ENCODE measurements around the gene SYTL3. TPM values are rescaled to one million over a fixed set of nuclear protein-coding genes. Genes with fewer than 3 reads are reported as not detected.

SYTL3 gene
- polyA plus RNA-seq, 1 experiment = 1.7 TPM

DNA sequence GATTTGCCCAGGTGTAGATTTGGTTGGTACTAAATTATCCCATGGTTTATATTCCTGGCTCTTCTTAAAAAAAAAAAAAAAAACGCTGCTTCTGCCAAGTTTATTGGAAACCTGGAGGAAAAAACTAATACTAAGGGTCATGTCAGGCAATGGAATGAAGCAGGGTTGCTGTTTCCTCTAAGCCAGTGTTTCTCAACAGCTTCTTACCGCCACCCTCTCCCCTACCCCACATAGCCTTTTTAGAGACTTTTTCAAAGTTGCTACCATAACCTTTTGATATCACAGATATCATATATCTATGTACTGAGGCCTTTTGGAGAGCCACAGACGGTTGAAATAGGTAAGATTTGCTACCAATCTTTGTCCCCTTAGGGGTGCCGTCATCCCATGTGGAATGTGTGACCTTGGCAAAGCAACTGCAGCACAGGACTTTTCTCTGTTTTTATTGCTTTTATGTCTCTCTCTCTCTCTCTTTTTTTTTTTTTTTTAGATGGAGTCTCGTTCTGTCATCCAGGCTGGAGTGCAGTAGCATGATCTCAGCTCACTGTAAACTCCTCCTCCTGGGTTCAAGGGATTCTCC is 35.0 kb downstream of the SYTL3 start:
- DNase-seq (ENCODE audit: low read depth) = no peak
- H3K27me3 ChIP-seq (ENCODE audit: control insufficient read depth, insufficient read depth, low read length) = no peaks in the 10 kb centered on the region
- no peaks in the 10 kb centered on the region for H3K36me3 ChIP-seq (ENCODE audit: control insufficient read depth, insufficient read depth, low read length)
- TF ChIP-seq, protein P1, sequence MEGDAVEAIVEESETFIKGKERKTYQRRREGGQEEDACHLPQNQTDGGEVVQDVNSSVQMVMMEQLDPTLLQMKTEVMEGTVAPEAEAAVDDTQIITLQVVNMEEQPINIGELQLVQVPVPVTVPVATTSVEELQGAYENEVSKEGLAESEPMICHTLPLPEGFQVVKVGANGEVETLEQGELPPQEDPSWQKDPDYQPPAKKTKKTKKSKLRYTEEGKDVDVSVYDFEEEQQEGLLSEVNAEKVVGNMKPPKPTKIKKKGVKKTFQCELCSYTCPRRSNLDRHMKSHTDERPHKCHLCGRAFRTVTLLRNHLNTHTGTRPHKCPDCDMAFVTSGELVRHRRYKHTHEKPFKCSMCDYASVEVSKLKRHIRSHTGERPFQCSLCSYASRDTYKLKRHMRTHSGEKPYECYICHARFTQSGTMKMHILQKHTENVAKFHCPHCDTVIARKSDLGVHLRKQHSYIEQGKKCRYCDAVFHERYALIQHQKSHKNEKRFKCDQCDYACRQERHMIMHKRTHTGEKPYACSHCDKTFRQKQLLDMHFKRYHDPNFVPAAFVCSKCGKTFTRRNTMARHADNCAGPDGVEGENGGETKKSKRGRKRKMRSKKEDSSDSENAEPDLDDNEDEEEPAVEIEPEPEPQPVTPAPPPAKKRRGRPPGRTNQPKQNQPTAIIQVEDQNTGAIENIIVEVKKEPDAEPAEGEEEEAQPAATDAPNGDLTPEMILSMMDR (IDR thresholded peaks at IDR 0.05; ENCODE audit: insufficient read depth, low read depth, low read length) = no peak
- POLR2A ChIA-PET = no interaction called here
- CTCF ChIA-PET = interaction anchor here (0.6 to 1.5 kb wide), 2 partner anchors 22 to 471 kb away, joined by 3 to 6 read pairs; no protein-coding TSS in a partner anchor
- H3K4me3 ChIP-seq (ENCODE audit: low read depth, low read length) = no peak overlapping the region

DNA sequence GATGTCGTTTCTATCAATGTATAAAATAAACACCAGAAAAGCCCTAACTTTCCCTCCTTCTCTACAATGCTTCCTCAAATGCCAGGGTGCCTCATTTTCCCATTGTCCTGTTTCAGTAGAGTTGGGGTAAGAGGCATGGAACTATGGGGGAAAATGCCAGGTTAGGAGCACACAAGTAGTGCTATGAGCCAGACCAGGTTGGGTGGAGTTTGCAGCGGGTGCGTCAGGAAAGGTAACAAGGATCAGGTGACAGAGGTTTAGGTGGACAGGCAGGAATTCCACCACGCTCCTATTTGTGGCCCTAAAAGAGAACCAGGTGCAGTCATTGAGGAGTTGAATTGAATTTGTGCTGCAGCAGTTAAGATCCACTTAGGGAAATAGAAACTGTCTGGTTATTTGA is 36.5 kb downstream of the SYTL3 start:
- ChIA-PET CTCF (interaction anchor here (1.9 to 2.1 kb wide), 2 partner anchors 26 to 473 kb away, joined by 6 to 7 read pairs; no protein-coding TSS in a partner anchor), POLR2A (interaction anchor here (0.8 kb wide), 1 partner anchor 11 kb away, joined by 5 read pairs; no protein-coding TSS in a partner anchor)
- TF ChIP-seq, protein P1 (IDR thresholded peaks at IDR 0.05; ENCODE audit: insufficient read depth, low read depth, low read length) = no peak
- DNase-seq (ENCODE audit: low read depth) = no peak
- H3K4me3 ChIP-seq (ENCODE audit: low read depth, low read length) = no peak overlapping the region
- H3K36me3 ChIP-seq (ENCODE audit: control insufficient read depth, insufficient read depth, low read length) = no peaks in the 10 kb centered on the region
- H3K27me3 ChIP-seq (ENCODE audit: control insufficient read depth, insufficient read depth, low read length) = no peaks in the 10 kb centered on the region

DNA sequence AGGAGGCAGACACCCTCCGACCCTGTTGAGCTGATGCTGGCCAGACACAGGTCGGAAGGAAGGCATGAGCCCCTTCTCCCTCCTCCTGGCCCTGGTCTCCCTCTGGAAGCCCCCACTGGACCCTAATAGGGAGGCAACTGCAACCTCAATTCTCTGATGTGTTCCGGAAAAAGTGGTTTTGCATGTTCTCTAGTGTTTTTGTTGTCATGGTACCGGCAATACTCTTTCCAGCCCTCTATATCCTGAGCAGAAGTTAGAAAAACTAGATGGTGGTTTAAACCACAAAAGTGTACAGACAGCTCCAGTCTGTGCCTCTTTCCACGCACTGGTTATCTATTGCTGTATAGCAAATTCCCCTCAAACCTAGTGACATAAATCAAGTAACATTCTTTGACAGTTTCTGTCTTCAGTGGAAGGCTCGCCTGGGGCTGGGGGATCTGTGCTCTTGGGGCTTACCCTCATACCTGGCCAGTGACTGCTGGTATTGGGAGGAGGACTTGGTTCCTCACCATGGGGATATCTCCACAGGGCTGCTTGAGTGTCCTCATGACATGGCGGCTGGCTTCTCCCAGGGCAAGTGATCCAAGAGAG is 37.0 kb downstream of the SYTL3 start:
- POLR2A ChIA-PET = interaction anchor here (0.8 kb wide), 1 partner anchor 11 kb away, joined by 5 read pairs; no protein-coding TSS in a partner anchor
- CTCF ChIA-PET = interaction anchor here (1.9 to 2.1 kb wide), 2 partner anchors 27 to 473 kb away, joined by 6 to 7 read pairs; no protein-coding TSS in a partner anchor
- no peaks in the 10 kb centered on the region for H3K36me3 ChIP-seq (ENCODE audit: control insufficient read depth, insufficient read depth, low read length)
- H3K4me3 ChIP-seq (ENCODE audit: low read depth, low read length) = no peak overlapping the region
- TF ChIP-seq, protein P1 (IDR thresholded peaks at IDR 0.05; ENCODE audit: insufficient read depth, low read depth, low read length) = no peak
- no peak for DNase-seq (ENCODE audit: low read depth)
- H3K27me3 ChIP-seq (ENCODE audit: control insufficient read depth, insufficient read depth, low read length) = no peaks in the 10 kb centered on the region

DNA sequence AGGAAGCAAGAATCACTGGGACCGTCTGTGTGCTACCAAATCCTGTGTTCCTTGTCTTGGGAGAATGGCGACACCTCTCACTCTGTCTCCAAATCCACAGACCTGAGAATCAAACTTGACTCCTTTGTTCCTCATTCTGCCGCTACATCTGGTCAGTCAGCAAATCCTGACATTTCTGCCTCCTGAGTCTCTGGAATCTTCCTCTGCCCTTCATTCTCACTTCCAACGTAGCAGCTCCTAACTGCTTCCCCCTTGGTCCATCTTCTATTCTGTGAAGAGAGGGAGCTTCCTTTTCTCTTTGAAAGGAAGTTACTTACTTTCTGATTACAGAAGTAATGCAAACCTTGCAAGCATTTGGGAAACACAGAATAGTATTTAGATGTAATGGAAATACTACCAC is 37.7 kb downstream of the SYTL3 start:
- POLR2A ChIA-PET = no interaction called here
- CTCF ChIA-PET = interaction anchor here (1.9 to 2.1 kb wide), 2 partner anchors 27 to 474 kb away, joined by 6 to 7 read pairs; no protein-coding TSS in a partner anchor
- TF ChIP-seq, protein P1 (IDR thresholded peaks at IDR 0.05; ENCODE audit: insufficient read depth, low read depth, low read length) = no peak

DNA sequence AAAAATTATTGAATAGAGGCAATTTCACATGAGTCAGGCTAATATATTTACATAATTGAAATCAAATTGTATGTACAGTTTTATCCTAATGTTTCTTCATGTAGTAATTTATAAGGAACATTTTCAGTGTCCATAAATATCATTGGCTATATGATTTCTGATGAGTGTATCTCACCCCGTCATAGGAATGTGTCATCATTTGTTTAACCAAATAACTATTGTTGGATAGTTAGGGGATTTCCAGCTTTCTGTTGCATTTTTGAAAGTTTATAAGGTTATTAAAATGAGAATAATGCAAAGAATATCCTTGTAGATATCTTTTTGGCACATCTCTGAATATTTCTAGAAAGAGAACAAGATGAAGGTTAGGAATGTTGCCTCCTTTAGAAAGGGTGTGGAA is 39.0 kb downstream of the SYTL3 start:
- Histone ChIP-seq H3K36me3 (ENCODE audit: control insufficient read depth, insufficient read depth, low read length) (no peaks in the 10 kb centered on the region), H3K4me3 (ENCODE audit: low read depth, low read length) (no peak overlapping the region), H3K27me3 (ENCODE audit: control insufficient read depth, insufficient read depth, low read length) (no peaks in the 10 kb centered on the region)
- ChIA-PET POLR2A (no interaction called here), CTCF (no interaction called here)
- TF ChIP-seq, protein P1 (IDR thresholded peaks at IDR 0.05; ENCODE audit: insufficient read depth, low read depth, low read length) = no peak
- DNase-seq (ENCODE audit: low read depth) = no peak

More for the DNA sequence above, 37.7 kb downstream of the SYTL3 start:
- no peak overlapping the region for H3K4me3 ChIP-seq (ENCODE audit: low read depth, low read length)
- no peaks in the 10 kb centered on the region for H3K36me3 ChIP-seq (ENCODE audit: control insufficient read depth, insufficient read depth, low read length)
- no peak for DNase-seq (ENCODE audit: low read depth)
- no peaks in the 10 kb centered on the region for H3K27me3 ChIP-seq (ENCODE audit: control insufficient read depth, insufficient read depth, low read length)
